ENCODE data around the gene RASSF8. TPM values are rescaled to one million over a fixed set of nuclear protein-coding genes. Genes with fewer than 3 reads are reported as not detected.

RASSF8 gene
- total and polyA plus RNA-seq, 10 donors = 1.4 to 38.0 (median 10.9) TPM

DNA sequence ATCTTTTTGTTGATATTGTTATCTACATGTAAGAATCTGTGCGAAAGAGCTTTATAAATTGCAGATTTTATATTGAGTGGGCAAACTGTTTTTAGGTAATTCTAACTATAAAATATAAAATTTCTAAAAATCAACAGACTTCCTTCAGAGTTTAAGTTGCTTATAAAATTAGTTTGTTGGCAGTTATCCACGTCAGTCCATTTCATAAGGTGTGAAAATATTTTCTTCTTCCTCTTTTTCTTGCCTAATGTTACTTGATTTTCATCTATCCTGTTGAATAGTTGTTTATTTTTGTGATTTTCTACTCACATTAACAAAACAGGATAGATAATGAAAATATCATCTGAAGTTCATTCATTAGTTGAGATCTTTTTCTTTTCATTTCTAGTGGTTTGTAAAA is 58.0 kb downstream of the RASSF8 start:
- Histone ChIP-seq H3K27ac (no peak overlapping the region), H3K4me1 (peaks cover 0 to 6% (median 0%) of the 10 kb centered on the region in 6 donors), H3K9me3 (no peaks in the 10 kb centered on the region), H3K4me3 (no peak overlapping the region), H3K36me3 (no peaks in the 10 kb centered on the region), H3K27me3 (replicated peaks in 1 of 7) (peaks cover 0 to 5% (median 0%) of the 10 kb centered on the region in 7 donors)
- TF ChIP-seq POLR2AphosphoS5 (IDR thresholded peaks at IDR 0.05) (no peak), POLR2A (IDR thresholded peaks at IDR 0.05) (no peak)
- TF ChIP-seq, protein P1, sequence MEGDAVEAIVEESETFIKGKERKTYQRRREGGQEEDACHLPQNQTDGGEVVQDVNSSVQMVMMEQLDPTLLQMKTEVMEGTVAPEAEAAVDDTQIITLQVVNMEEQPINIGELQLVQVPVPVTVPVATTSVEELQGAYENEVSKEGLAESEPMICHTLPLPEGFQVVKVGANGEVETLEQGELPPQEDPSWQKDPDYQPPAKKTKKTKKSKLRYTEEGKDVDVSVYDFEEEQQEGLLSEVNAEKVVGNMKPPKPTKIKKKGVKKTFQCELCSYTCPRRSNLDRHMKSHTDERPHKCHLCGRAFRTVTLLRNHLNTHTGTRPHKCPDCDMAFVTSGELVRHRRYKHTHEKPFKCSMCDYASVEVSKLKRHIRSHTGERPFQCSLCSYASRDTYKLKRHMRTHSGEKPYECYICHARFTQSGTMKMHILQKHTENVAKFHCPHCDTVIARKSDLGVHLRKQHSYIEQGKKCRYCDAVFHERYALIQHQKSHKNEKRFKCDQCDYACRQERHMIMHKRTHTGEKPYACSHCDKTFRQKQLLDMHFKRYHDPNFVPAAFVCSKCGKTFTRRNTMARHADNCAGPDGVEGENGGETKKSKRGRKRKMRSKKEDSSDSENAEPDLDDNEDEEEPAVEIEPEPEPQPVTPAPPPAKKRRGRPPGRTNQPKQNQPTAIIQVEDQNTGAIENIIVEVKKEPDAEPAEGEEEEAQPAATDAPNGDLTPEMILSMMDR (IDR thresholded peaks at IDR 0.05 in 8 of 11, conservative IDR thresholded peaks at IDR 0.05 in 3 of 11) = no peak
- intact Hi-C loops (cut with DNase I; ENCODE audit: low total_unique reads) = loop anchor here (10.0 kb wide), 1 partner anchor 422 kb away; no protein-coding TSS in a partner anchor
- no peak for DNase-seq
- WGBS, 5 donors = 33 to 67% (median 56%) methylated on average over 2 of the region's 2 CpGs

GRCh38 chr12:26017484-26018211 is 59.2 kb downstream of the RASSF8 start:
- DNase-seq = no peak
- TF ChIP-seq, protein P1 (IDR thresholded peaks at IDR 0.05 in 8 of 11, conservative IDR thresholded peaks at IDR 0.05 in 3 of 11) = peak in 7 of 11 experiments; percentile 24 to 48 (median 27)
- TF ChIP-seq POLR2A (IDR thresholded peaks at IDR 0.05) = no peak
- H3K27ac ChIP-seq = no peak overlapping the region
- H3K4me3 ChIP-seq = no peak overlapping the region
- peaks cover 0 to 5% (median 0%) of the 10 kb centered on the region in 7 donors for H3K27me3 ChIP-seq (replicated peaks in 1 of 7)
- H3K9me3 ChIP-seq = no peaks in the 10 kb centered on the region
- peaks cover 0 to 6% (median 0%) of the 10 kb centered on the region in 6 donors for H3K4me1 ChIP-seq
- WGBS, 5 donors = 44 to 82% (median 67%) methylated on average over 4 of the region's 4 CpGs
- intact Hi-C loops (cut with DNase I; ENCODE audit: low total_unique reads) = loop anchor here (10.0 kb wide), 1 partner anchor 423 kb away; no protein-coding TSS in a partner anchor
- H3K36me3 ChIP-seq = no peaks in the 10 kb centered on the region

DNA sequence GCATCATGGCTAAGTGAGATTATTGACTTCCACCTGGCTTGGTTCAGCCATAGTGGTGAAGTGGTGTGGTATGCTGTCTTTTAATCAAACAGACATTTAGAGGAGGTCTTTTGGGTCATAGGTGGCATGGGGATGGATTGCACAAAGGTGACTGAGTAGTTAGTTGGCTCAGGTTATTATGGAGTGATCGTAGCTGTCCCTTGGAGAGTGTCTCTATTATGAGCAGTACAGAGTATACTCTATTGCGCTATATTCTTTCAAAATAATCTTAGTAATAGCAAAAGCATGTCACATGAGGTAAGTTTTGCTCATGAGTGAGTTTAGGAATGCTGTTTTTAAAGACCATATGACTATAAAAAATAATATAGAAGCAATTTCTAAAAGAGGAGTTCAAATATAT is 60.4 kb downstream of the RASSF8 start:
- 87 to 100% (median 95%) methylated on average over 2 of the region's 2 CpGs for WGBS, 5 donors

GRCh38 chr12:26021534-26021933 is 63.1 kb downstream of the RASSF8 start:
- no peaks in the 10 kb centered on the region for H3K36me3 ChIP-seq
- no peak overlapping the region for H3K4me3 ChIP-seq
- no peaks in the 10 kb centered on the region for H3K9me3 ChIP-seq
- WGBS, 5 donors = 73 to 90% (median 82%) methylated on average over 2 of the region's 2 CpGs
- intact Hi-C loops (cut with DNase I; ENCODE audit: low total_unique reads) = no loop called here
- TF ChIP-seq, protein P1 (IDR thresholded peaks at IDR 0.05 in 8 of 11, conservative IDR thresholded peaks at IDR 0.05 in 3 of 11) = no peak
- TF ChIP-seq POLR2AphosphoS5 (IDR thresholded peaks at IDR 0.05) (no peak), POLR2A (IDR thresholded peaks at IDR 0.05) (no peak)
- DNase-seq = no peak
- H3K4me1 ChIP-seq = peaks cover 0 to 6% (median 0%) of the 10 kb centered on the region in 6 donors
- H3K27me3 ChIP-seq (replicated peaks in 1 of 7) = peaks cover 0 to 5% (median 0%) of the 10 kb centered on the region in 7 donors
- no peak overlapping the region for H3K27ac ChIP-seq

More for the DNA sequence above, 60.4 kb downstream of the RASSF8 start:
- DNase-seq = no peak
- no peaks in the 10 kb centered on the region for H3K36me3 ChIP-seq
- H3K4me3 ChIP-seq = no peak overlapping the region
- no peaks in the 10 kb centered on the region for H3K9me3 ChIP-seq
- TF ChIP-seq POLR2A (IDR thresholded peaks at IDR 0.05) (no peak), POLR2AphosphoS5 (IDR thresholded peaks at IDR 0.05) (no peak)
- TF ChIP-seq, protein P1 (IDR thresholded peaks at IDR 0.05 in 8 of 11, conservative IDR thresholded peaks at IDR 0.05 in 3 of 11) = no peak
- intact Hi-C loops (cut with DNase I; ENCODE audit: low total_unique reads) = loop anchor here (10.0 kb wide), 1 partner anchor 424 kb away; no protein-coding TSS in a partner anchor
- peaks cover 0 to 6% (median 0%) of the 10 kb centered on the region in 6 donors for H3K4me1 ChIP-seq
- no peak overlapping the region for H3K27ac ChIP-seq
- H3K27me3 ChIP-seq (replicated peaks in 1 of 7) = peaks cover 0 to 5% (median 0%) of the 10 kb centered on the region in 7 donors

Data from spleen (tissue), 11 donors.